Stimulated activated CD4-positive, alpha-beta T cell treated with anti-CD3 and anti-CD28 coated beads, Interleukin-15, amount 100 ng/mL, for 48 hours (primary cell): ENCODE results near the gene CEP135.
A peak's percentile ranks its signal among the peaks of the same experiment; 100 is the strongest.
"Not testable (repeated sequence)": the region's sequence is repeated elsewhere in the genome, so short reads cannot be mapped to it uniquely, and the experiment has no call there.

Source experiments
- DNase-seq, 2 donors: peaks; one replicate each; pipeline ENCODE4 v3.0.0-alpha.2; 2020; ENCODE audit warnings: low read depth in 2 of 2

The CEP135 gene, protein sequence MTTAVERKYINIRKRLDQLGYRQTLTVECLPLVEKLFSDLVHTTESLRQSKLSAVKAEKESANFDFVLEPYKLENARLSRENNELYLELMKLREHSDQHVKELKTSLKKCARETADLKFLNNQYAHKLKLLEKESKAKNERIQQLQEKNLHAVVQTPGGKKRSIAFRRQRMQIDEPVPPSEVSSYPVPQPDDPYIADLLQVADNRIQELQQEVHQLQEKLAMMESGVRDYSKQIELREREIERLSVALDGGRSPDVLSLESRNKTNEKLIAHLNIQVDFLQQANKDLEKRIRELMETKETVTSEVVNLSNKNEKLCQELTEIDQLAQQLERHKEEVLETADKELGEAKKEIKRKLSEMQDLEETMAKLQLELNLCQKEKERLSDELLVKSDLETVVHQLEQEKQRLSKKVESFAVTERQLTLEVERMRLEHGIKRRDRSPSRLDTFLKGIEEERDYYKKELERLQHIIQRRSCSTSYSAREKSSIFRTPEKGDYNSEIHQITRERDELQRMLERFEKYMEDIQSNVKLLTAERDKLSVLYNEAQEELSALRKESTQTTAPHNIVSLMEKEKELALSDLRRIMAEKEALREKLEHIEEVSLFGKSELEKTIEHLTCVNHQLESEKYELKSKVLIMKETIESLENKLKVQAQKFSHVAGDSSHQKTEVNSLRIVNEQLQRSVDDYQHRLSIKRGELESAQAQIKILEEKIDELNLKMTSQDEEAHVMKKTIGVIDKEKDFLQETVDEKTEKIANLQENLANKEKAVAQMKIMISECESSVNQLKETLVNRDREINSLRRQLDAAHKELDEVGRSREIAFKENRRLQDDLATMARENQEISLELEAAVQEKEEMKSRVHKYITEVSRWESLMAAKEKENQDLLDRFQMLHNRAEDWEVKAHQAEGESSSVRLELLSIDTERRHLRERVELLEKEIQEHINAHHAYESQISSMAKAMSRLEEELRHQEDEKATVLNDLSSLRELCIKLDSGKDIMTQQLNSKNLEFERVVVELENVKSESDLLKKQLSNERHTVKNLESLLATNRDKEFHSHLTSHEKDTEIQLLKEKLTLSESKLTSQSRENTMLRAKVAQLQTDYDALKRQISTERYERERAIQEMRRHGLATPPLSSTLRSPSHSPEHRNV

DNA sequence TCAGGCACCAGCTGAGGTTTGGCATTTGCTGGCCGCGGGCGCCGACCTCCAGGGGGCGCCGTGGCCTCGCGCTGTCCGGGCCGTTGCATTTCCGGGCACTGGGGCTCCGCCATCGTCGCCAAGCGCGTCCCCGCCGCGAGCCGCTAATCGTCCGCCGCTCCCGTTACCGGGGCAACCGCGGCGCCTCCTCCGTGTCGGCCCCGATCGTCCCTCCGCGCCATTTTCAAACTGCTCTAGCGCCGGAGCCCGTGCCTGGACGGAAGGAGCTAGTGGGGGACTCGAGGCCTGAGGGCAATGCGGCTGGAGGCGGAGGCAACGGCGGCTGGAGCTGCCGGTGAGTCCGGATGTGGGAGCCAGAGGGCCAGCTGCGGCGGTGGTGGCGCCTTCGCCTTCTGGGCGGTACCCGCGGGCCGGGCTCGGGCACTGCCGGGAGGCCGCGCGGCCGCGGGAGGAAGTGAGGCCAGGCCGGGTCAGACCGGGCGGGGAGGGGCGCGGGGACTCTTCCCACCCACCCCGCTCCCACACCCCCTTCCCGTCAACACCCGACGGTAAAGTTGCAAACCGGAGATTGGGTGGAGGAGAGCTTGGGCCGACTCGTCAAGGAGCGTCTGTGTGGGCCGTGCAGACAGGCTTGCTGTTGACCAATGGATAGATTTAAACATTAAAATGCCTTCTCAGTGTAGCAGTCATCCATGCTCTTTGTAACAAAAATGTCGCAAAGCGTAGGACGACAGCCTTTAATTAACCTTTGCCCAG is at the start of gene CEP135:
Gene CEP135 (plus strand): TSS at position 220 of the 756 bp plus-strand sequence. CDS start 3,186 bp downstream, outside the sequence.
- DNase-seq = peak; percentile 85 to 91

DNA sequence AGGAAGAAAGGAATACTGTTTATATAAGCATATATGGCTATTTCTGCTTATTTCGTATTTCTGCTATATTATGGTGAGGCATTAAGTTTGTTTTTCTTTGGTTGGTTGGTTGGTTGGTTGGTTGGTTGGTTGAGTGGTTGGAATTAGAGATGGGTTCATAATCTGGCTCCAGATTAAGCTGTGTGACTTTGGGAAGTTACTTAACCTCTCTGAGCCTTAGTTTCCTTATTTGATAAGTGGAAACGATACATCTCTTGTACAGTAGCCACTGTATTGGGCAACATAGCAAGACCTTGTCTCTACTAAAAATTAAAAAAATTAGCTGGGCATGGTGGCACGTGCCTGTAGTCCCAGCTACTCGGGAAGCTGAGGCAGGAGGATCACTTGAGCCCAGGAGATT is 46.1 kb upstream of the CEP135 start:
- no peak for DNase-seq

DNA sequence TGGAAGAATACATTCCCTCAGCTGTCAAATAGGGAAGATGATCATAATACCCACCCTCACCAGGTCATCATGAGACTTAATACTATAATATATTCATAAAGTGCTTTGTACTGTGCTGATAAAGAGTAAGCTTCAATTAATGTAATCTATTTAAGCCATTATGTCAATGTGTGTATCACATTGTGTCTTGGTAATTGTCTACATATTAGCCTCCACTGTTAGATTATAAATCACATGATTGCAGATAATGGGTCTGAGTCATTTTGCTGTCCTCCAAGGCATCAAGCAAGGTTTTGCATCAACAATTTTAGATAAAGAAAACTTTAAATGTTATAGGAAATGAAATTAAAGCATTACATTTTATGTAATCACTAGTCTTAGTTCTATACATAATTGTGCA is 45.2 kb upstream of the CEP135 start:
- DNase-seq = no peak

DNA sequence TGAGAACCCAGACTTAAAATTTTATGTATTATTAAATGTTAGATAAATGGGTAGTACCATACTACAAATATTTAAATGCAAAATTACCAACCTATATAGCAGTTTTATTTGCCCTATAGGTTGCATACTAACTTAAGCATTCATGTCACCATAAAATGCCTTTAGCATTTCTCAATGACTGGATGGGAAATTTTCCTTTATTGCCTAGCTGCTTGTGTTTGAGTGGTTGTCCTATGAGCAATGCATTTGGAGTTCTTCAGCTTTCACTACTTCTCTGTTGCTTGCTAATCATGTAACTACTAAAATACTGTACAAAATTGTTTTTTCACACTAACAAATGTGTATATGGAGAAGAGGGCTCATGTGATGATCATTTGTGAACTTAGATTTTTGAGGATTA is 44.2 kb upstream of the CEP135 start:
- DNase-seq = no peak

DNA sequence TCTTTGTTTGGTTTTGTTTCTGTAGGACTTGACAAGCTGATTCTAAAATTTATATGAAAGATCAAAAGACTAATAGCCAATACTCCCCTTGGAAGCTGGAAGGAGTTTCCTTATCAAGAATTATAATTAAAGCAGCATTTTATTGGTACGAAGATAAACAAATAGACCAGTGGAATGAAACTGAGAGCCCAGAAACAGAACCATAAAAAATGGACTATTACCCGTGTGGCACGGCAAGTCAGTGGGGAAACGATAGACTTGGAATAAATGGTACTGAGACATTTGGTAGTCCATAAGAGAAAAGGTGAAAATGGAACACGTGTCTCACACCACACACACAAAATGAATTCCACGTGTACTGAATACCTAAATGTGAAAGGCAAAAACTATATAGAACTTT is 42.4 kb upstream of the CEP135 start:
- no peak for DNase-seq

DNA sequence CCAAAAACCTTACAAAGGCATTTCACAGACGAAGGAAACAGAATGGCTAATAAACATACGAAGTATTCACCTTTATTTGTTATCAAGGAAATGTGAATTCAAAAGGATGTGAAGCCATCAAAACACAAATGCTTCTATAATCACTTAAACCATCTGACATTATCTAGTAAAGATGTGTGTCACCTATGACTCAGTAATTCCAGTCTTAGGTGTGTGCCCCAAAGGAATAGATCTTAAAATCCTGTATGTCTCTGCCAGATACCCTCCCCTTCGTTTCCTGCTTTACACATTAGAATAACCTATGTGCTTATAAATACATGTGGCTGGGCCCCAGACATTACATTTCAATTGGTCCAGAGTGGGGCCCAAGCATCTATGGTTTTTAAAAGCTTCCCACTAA is 41.8 kb upstream of the CEP135 start:
- peak in 1 of 2 donors; percentile 2 for DNase-seq

DNA sequence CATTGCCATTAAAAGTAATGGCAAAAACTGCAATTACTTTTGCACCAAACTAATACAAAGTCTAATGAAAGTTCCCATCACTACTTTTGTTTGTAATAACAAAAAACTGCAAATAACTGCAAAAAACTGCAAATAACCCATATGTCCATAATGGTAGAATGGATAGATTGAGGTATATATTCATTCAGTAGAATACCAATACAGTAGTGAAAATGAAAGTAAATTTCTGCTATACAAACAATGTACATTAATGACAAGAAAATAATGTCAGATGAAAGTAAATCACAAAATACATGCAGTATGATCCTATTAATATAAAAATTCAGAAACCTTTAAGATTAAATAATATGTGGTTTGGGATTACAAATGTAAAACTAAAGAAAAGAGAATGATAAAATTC is 41.3 kb upstream of the CEP135 start:
- no peak for DNase-seq

DNA sequence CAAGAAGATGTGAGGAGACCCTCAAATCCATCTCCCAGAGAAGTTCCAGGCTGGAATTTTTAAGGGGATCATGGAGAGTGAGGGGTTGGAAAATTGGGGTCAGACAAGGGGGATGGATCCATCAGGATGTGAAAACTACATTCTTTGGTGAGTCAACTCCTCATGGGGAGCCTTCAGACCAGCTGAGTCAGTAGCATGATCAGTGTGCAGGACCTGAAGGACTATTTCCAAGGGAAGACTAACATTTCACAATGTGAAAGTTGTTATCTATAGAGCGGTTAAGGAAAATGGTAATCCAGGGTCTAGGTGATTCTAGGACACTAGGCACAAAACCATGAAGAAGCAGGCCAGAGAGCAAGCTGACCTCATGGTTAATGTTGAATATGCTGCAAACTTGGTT is 38.6 kb upstream of the CEP135 start:
- no peak for DNase-seq

DNA sequence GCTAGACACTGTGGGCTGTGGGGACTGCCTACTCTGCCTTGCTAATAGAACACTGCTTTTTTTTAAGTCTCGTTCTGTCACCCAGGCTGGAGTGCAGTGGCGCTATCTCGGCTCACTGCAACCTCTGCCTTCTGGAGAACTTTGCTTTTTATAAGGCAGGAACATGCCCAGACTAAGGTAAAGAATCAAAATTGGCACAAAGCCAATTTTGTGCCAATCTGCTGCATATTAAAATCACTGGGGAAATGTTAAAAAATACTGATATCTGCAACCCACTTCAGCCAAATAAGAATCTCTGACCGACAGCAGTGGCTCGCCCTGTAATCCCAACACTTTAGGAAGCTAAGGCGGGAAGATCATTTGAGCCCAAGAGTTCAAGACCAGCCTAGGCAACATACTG is 36.5 kb upstream of the CEP135 start:
- DNase-seq = no peak

DNA sequence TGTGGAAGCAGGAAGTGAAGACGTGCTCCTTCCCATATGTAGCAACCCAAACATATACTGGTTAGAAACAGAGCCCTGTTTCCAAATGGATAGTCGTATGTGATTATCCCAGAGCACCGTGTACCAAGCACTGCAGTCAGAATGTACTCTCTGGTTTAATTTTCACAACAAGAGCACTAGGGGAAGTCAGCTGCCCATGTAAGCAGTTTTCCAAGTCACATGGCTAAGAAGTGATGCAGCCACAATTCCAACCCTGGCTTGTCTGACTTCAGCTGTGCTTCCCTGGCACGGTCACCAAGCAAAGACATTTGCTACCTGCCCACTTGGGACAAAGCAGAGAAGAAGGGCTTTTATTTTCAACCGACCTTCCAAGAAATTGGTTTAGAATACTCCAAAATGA is 28.2 kb upstream of the CEP135 start:
- no peak for DNase-seq

DNA sequence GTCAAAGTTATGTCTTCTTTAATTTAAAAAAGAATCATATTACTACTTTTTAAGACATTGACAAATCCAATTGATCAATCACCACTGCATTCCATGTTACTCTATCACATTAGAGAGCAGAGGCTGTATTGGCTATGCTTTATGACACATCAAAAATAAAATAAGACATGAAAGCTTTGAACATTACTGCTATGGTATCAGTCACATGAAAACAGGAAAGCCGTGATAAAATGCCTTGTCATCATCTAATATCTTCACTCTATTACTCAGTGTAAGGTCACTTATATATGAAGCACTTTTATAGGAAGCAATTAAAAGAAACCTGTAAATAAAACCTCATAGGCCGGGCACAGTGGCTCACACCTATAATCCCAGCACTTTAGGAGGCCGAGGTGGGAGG is 27.7 kb upstream of the CEP135 start:
- no peak for DNase-seq

DNA sequence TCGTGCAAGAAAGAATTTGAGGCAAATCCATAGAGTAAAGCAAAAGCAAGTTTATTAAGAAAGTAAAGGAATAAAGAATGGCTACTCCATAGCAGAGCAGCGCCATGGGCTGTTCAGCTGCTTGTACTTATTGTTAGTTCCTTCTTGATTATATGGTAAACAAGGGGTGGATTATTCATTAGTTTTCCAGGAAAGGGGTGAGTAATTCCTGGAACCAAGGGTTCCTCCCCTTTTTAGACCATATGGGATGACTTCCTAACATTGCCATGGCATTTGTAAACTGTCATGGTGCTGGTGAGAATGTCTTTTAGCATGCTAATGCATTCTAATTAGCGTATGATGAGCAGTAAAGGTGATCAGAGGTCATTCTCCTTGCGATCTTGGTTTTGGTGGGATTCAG is 23.5 kb upstream of the CEP135 start:
- DNase-seq = no peak

DNA sequence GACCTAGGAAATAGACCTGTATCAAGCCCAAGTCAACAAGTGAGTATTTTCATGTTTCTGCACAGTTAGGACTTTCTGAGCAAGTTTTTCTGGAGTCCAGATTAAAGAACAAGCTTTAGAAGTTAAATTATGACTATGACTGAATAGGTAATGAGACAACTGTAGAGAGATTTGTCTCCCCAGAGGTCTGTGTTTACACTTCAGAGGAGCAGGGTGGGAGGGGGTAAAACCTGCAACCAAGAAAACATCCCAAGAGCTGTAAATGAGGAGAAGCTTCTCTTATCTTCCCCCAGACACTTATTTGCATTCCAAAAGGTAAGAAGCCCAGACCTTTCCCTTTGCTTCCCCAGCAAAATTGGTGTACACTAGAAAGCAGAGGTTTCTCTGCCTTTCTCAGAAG is 22.1 kb upstream of the CEP135 start:
- no peak for DNase-seq

DNA sequence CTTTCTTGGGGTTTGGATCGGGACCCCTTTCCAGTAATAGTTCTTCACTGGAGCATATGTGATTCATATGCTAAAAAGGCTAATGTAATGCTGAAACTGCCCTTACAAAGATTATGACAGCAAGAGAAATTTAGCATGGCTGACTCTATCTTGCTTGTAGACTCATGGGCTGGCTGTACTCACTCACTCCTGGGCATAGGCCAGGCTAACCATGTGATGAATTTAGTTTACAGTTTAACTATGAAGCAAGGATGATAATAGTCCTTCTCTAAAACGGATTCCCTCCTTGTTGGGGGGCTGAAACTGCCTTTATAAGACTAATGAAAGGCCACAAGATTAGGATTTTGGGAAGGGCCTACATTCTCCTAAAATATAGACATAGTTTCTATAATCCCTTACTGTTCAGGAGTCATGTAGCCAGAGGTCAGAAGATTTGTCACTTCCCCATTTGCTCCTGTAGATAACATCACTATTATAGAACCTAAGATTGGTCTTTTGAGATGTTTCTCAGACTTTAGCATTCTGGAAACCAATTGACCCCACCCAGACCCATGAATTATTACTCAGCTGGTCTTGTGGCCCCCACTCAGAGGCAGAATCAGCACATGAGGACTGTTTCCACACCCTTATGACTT is 20.8 kb upstream of the CEP135 start:
- no peak for DNase-seq

DNA sequence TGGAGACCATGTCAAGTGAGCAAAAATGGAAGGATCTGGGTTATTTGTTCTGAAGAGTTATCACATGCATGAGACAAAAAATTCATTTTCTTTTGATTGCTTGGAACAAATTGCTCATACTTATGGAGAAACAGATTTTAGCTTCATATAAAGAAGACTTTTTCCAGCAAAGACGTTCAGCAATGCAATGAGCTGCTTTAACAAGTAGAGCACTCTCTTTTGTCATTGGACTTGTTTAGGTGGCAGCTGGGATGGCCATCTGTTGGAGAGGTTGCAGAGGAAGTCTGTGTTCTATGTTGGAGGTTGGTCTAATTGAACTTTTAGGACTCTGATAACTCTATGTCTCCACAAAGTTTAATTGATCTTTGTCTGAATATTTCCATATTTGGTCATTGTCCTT is 19.9 kb upstream of the CEP135 start:
- DNase-seq = no peak

DNA sequence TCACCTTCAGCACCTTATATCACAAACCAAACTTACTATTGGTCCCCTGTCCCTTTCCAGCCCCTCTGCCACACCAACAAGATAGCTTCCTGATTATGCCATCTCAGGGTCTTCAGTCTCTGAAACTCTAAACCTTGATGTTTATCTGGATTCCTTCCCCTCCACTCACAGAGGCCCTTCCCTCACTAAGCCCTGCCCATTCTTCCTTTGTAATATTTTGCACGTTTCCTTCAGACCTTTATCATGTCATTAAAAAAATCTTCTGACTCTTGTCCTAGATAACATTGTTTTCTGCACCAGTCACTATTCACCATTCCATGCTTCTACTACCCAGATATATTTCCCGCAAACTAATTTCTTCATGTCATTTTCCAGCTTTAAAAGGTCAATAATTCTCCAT is 17.7 kb upstream of the CEP135 start:
- DNase-seq = no peak

DNA sequence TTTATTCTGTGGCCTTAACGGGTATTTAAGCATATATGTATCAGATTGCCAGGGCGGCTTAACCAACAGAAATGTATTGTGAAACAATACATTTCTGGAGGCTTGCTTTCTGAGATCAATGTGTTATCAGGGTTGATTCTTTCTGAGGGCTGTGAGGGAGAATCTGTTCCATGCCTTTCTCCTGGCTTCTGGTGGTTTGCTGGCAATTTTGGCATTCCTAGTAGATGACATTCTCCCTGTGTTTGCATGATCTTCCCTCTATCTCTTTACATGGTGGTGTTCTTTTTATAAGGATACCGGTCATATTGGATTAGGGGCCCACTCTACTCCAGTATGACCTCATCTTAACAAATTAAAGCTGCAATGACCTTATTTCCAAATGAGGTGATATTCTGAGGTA is 16.9 kb upstream of the CEP135 start:
- no peak for DNase-seq

DNA sequence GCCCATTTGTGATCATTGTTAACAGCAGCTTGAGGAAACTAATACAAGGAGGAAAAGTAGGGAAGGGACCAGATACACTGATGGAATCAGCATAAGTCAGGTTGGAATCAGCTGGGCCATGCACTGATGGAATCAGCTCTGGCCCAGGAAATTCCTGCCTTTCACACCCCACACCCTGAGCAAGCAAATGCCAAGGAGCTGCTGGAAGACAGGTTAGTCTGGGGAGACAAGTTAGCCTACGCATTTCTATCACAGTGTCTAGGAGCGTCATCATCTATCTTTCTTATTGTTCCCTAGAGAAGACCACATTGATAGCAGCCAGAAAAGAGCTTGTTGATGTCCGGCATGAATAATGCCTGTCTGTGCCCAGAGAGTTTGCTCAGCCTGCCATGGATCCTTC is 16.2 kb upstream of the CEP135 start:
- no peak for DNase-seq

DNA sequence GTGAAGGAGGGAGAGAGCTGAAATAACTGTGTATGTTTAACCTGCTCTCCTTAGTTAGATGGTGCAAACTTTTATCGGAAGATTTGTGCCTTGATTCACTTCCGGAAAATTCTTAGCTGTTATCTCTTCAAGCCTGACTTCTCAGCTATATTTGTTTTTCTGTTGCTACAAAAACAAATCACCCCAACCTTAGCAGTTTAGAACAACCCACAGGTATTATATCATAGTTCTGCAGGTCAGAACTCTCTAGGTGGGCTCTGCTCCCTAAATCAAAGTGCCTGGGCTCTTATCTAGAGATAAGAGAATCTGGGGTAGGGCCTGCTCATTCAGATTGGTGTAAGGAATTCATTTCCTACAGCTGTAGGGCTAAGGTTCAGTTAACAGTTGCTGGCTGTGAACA is 15.1 kb upstream of the CEP135 start:
- DNase-seq = no peak

DNA sequence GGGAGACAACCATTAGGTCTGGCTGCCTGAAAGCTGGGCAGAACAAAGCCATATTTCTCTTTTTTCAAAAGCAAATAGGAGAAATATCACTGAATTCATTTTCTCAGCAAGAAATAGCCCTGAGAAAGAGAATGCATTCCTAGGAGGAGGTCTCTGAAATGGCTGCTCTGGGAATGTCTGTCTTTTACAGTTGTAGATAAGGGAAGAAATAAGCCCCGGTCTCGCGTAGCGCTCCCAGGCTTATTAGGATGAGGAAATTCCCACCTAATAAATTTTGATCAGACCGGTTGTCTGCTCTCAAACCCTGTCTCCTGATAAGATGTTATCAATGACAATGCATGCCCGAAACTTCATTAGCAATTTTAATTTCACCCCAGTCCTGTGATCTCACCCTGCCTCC is 12.8 kb upstream of the CEP135 start:
- DNase-seq = not testable (repeated sequence)

DNA sequence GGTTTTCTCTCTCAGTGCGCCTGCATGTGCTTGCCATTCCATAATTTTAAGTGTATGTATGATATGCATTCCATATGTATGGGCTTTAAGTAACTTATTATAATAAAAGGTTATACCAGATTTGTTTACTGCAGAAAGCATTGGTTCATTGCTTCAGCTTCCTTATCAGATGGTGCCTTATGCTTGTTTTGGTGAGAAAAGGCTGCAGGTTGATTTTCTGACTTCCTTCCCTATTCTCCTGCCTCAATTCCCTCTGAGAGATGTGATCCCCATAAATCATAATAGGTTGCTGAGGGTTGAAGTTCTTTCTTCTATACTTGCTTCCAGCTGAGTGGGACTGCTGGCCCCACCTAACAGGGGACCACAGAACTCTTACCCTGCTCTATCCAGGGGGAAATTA is 10.3 kb upstream of the CEP135 start:
- no peak for DNase-seq
